ENCODE data around the gene TRPV4. TPM values are rescaled to one million over a fixed set of nuclear protein-coding genes. Genes with fewer than 3 reads are reported as not detected.

TRPV4 gene
- total RNA-seq (2014; rRNA removed; shearing (Covaris generic)) (2.1 TPM in 1 of 2 replicates, not detected in the other), total RNA-seq (2022) (not detected in 2 replicates), Bru-seq, nascent RNA (percentile 3 among the genes with signal in this experiment), BruChase-seq, experiment 1, labeled RNA remaining after a 6-hour chase (not detected), BruChase-seq, experiment 2, labeled RNA remaining after a 2-hour chase (not detected)
- long read RNA-seq: 0 reads

DNA sequence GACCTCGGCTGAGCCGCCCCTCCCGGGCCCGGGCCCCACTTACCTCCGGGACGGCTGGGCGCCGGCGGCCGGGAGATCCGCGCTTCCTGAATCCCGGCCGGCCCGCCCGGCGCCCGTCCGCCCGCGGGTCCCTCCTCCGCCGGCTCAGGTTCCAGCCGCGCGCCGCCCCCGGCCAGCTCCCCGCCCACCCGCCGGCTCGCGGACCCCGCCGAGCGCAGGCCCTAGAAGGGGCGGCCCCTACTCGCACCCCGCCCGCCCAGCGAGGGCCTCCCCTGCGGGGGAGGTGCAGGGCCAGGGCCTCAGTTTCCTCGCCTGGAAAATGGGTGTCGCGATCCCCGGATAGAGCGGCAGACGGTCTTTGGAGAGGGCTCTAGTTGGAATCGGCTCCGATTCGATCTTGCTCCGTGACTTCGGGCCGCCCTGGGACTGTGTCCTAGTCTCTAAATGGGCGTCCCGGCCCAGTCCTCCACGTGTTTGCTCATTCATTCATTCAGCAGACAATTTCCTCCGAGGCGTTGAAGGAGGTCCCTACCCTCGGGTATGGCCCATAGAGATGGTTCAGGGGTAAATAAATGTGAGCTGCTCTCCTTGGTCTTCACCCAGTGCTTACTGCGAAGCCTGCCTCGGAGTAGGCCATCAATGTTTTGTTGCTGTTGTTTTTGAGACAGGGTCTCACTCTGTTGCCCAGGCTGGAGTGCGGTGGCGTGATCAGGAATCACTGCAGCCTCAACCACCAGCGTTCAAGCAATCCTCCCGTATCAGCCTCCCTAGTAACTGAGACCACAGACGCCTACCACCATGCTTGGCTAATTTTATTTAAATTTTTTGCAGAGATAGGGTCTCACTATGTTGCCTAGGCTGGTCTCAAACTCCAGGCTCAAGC lies at the start of gene TRPV4:
TRPV4 (minus strand) TSS at position 92 of the 883 bp plus-strand sequence. CDS start 18,602 bp downstream, outside the sequence.
- no peak within 1 kb of the TSS for H3K27ac ChIP-seq (ENCODE audit: low read depth, low read length, poor library complexity, severe bottlenecking)
- no peaks in the 10 kb centered on the region for H3K4me1 ChIP-seq (ENCODE audit: insufficient read depth, low read length, poor library complexity, severe bottlenecking)
- no peak for DNase-seq (ENCODE audit: low spot score)
- no peak within 1 kb of the TSS for H3K4me2 ChIP-seq (ENCODE audit: low read length)
- intact Hi-C loops (cut with micrococcal nuclease; ENCODE audit: unreplicated experiment): no loop called here
- no TSS peak for BruUV-seq (replicated peaks)
- CTCF ChIA-PET (ENCODE audit: unreplicated experiment): no interaction called here
- H3K36me3 ChIP-seq (ENCODE audit: insufficient read depth, low read length): no peaks in the 10 kb centered on the region
- no peak within 1 kb of the TSS for H2AFZ ChIP-seq (ENCODE audit: low read length)
- H3K9me2 ChIP-seq (ENCODE audit: insufficient read depth, low read length): no peaks in the 10 kb centered on the region
- TF ChIP-seq EZH2phosphoT487 (IDR thresholded peaks at IDR 0.05; ENCODE audit: borderline replicate concordance, low read depth, low read length): no peak
- TF ChIP-seq, protein P1, sequence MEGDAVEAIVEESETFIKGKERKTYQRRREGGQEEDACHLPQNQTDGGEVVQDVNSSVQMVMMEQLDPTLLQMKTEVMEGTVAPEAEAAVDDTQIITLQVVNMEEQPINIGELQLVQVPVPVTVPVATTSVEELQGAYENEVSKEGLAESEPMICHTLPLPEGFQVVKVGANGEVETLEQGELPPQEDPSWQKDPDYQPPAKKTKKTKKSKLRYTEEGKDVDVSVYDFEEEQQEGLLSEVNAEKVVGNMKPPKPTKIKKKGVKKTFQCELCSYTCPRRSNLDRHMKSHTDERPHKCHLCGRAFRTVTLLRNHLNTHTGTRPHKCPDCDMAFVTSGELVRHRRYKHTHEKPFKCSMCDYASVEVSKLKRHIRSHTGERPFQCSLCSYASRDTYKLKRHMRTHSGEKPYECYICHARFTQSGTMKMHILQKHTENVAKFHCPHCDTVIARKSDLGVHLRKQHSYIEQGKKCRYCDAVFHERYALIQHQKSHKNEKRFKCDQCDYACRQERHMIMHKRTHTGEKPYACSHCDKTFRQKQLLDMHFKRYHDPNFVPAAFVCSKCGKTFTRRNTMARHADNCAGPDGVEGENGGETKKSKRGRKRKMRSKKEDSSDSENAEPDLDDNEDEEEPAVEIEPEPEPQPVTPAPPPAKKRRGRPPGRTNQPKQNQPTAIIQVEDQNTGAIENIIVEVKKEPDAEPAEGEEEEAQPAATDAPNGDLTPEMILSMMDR (conservative IDR thresholded peaks at IDR 0.05; ENCODE audit: low read length): no peak
- no peaks in the 10 kb centered on the region for H3K79me2 ChIP-seq (ENCODE audit: insufficient read depth, low read depth, low read length)
- no peaks in the 10 kb centered on the region for H4K20me1 ChIP-seq (ENCODE audit: insufficient read depth, low read length)
- POLR2A ChIA-PET: no interaction called here
- no peak within 1 kb of the TSS for H3K4me3 ChIP-seq (ENCODE audit: low read depth, low read length, poor library complexity, severe bottlenecking)
- no peaks in the 10 kb centered on the region for H3K9me3 ChIP-seq (ENCODE audit: low read length)

DNA sequence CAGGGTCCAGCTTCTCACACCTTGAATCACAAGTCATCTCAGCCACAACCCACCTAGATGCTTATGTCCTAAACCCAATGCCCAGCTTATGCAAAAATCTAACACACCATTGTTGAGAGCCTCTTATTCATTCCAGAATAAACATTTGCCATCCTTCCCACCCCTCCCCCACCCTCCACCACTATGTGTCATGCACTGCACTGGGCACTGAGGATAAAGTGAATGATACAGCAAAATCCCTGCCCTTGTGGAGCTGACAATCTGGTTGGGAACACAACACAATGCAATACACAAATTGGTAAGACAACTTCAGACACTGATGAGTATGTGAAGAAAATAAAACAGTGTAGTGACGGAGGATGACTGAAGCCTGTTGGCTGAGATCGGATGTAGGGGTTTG lies 48.6 kb upstream of the TRPV4 start:
- POLR2A ChIA-PET: no interaction called here

More for the DNA sequence above, 48.6 kb upstream of the TRPV4 start:
- CTCF ChIA-PET (ENCODE audit: unreplicated experiment): interaction anchor here (1.0 kb wide), 1 partner anchor 36 kb away, joined by 3 read pairs; no protein-coding TSS in a partner anchor
- DNase-seq (ENCODE audit: low spot score): no peak
- no peak overlapping the region for H2AFZ ChIP-seq (ENCODE audit: low read length)
- no peaks in the 10 kb centered on the region; the same call in 1 of the 2 replicates for H3K79me2 ChIP-seq (ENCODE audit: insufficient read depth, low read depth, low read length)
- no peaks in the 10 kb centered on the region; the same call in 1 of the 2 replicates for H4K20me1 ChIP-seq (ENCODE audit: insufficient read depth, low read length)
- no peak overlapping the region for H3K4me2 ChIP-seq (ENCODE audit: low read length)
- H3K9me3 ChIP-seq (ENCODE audit: low read length): no peaks in the 10 kb centered on the region
- no peaks in the 10 kb centered on the region for H3K36me3 ChIP-seq (ENCODE audit: insufficient read depth, low read length)
- BruUV-seq (replicated peaks): no TSS peak
- no peak overlapping the region for H3K27ac ChIP-seq (ENCODE audit: low read depth, low read length, poor library complexity, severe bottlenecking)
- TF ChIP-seq, protein P1 (conservative IDR thresholded peaks at IDR 0.05; ENCODE audit: low read length): no peak
- no peak for TF ChIP-seq EZH2phosphoT487 (IDR thresholded peaks at IDR 0.05; ENCODE audit: borderline replicate concordance, low read depth, low read length)
- no peaks in the 10 kb centered on the region for H3K9me2 ChIP-seq (ENCODE audit: insufficient read depth, low read length)
- no peak overlapping the region for H3K4me3 ChIP-seq (ENCODE audit: low read depth, low read length, poor library complexity, severe bottlenecking)
- intact Hi-C loops (cut with micrococcal nuclease; ENCODE audit: unreplicated experiment): no loop called here
- H3K4me1 ChIP-seq (ENCODE audit: insufficient read depth, low read length, poor library complexity, severe bottlenecking): peaks cover 27% of the 10 kb centered on the region

Measured in OCI-LY7 (cell line).